Eye (tissue), 1 donor: ENCODE data around the gene VTN.
"Not testable (repeated sequence)": the region's sequence is repeated elsewhere in the genome, so short reads cannot be mapped to it uniquely, and the experiment has no call there.

Source experiments
- DNase-seq: peaks from one replicate; pipeline ENCODE4 v3.0.0-alpha.2; 2015

The VTN gene

GRCh38 chr17:28338769-28339212 lies 31.3 kb downstream of the VTN start:
- not testable (repeated sequence) for DNase-seq

GRCh38 chr17:28338056-28338768 lies 31.9 kb downstream of the VTN start:
- no peak for DNase-seq

- DNase-seq = peak; percentile 93
These were observed 33.9 kb downstream of the VTN start for GRCh38 chr17:28335959-28336871.

- DNase-seq = peak; percentile 100
These were observed 34.7 kb downstream of the VTN start, which contains the start of the genes IFT20 and TNFAIP1 for GRCh38 chr17:28335201-28335958. IFT20 (minus strand) TSS chr17:28335472; CDS start chr17:28331985, 3,487 bp downstream. TNFAIP1 (plus strand) TSS chr17:28335761; CDS start chr17:28339522, 3,761 bp downstream.

- DNase-seq = no peak
These were observed 35.4 kb downstream of the VTN start for GRCh38 chr17:28334666-28335200.

- no peak for DNase-seq
These were observed 35.9 kb downstream of the VTN start for GRCh38 chr17:28334171-28334570.

GRCh38 chr17:28333083-28333746 lies 36.9 kb downstream of the VTN start:
- no peak for DNase-seq

GRCh38 chr17:28331891-28332420 lies 38.2 kb downstream of the VTN start:
- no peak for DNase-seq

GRCh38 chr17:28330671-28331070 lies 39.4 kb downstream of the VTN start:
- DNase-seq = no peak

GRCh38 chr17:28328325-28328724 lies 41.8 kb downstream of the VTN start:
- DNase-seq = no peak

GRCh38 chr17:28327709-28328108 lies 42.4 kb downstream of the VTN start:
- DNase-seq = no peak

GRCh38 chr17:28327031-28327607 lies 43.0 kb downstream of the VTN start:
- no peak for DNase-seq

GRCh38 chr17:28326114-28326513 lies 44.0 kb downstream of the VTN start:
- no peak for DNase-seq

- peak; percentile 53 for DNase-seq
These were observed 44.9 kb downstream of the VTN start for GRCh38 chr17:28325211-28325610.

- no peak for DNase-seq
These were observed 45.3 kb downstream of the VTN start for GRCh38 chr17:28324781-28325180.

GRCh38 chr17:28324267-28324745 lies 45.8 kb downstream of the VTN start:
- no peak for DNase-seq

GRCh38 chr17:28320215-28321061 lies 49.7 kb downstream of the VTN start:
- no peak for DNase-seq

- no peak for DNase-seq
These were observed 50.5 kb downstream of the VTN start for GRCh38 chr17:28319598-28319935.

GRCh38 chr17:28318759-28319597 lies 51.1 kb downstream of the VTN start, which contains the start of gene TMEM97:
TMEM97 (plus strand) TSS chr17:28319200; CDS start chr17:28319240, 40 bp downstream.
- DNase-seq = peak; percentile 98
